ENCODE data around the gene CCNG2. TPM values are rescaled to one million over a fixed set of nuclear protein-coding genes. Genes with fewer than 3 reads are reported as not detected.

The CCNG2 gene
- total RNA-seq, 1 experiment from 2014 or later = 34.1 TPM

DNA sequence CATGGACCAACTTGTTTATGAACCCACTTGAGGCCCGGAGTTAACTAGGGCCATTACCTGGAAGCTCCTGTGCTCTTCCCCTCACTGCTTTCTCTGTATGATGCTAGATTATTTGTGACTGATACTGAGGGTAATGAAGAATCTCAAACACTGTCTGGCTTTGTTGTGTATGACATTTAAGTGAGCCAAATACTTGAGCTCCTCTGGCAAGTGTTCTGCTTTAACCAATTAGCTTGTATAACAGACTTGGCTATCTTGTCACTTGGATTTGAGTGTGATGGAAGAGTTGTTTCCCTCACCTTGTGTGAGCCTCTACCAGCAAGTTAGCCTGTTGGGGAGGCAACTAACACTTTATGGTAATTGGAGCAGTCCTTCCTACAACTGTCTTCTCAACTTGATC lies 42.7 kb downstream of the CCNG2 start:
- Histone ChIP-seq H3K27me3 (ENCODE audit: insufficient read depth, low read length) (no peaks in the 10 kb centered on the region), H3K9me2 (ENCODE audit: insufficient read depth) (no peaks in the 10 kb centered on the region), H3K27ac (ENCODE audit: low read depth, low read length) (no peak overlapping the region), H4K20me1 (ENCODE audit: insufficient read depth) (no peaks in the 10 kb centered on the region), H3K79me2 (ENCODE audit: insufficient read depth, low read length) (no peaks in the 10 kb centered on the region), H2AFZ (ENCODE audit: low read depth, low read length, poor library complexity, severe bottlenecking) (no peak overlapping the region), H3K36me3 (ENCODE audit: control insufficient read depth in 1 of 2, insufficient read depth in 2 of 2, low read length in 2 of 2) (no peaks in the 10 kb centered on the region), H3K4me1 (ENCODE audit: control insufficient read depth in 1 of 2, insufficient read depth in 2 of 2, low read length in 2 of 2) (peaks cover 0 to 12% of the 10 kb centered on the region in 2 experiments; a peak in 1 of 4 replicates), H3K9me3 (ENCODE audit: control insufficient read depth in 1 of 2, insufficient read depth in 1 of 2, low read depth in 1 of 2, low read length in 2 of 2) (no peaks in the 10 kb centered on the region), H3K4me3 (replicated peaks in 1 of 2; ENCODE audit: low read depth in 1 of 2, low read length in 2 of 2) (no peak overlapping the region), H3K4me2 (ENCODE audit: low read length) (no peak overlapping the region), H3K9ac (ENCODE audit: low read length) (no peak overlapping the region)
- no TSS peak for BruUV-seq (replicated peaks)
- ChIA-PET RAD21 (ENCODE audit: low non-redundant PET in 1 of 2, low total read pairs in 2 of 2, uncharacterized antibody in 2 of 2, unreplicated experiment in 2 of 2) (no interaction called here), CTCF (no interaction called here), POLR2A (no interaction called here)
- TF ChIP-seq, protein P1, sequence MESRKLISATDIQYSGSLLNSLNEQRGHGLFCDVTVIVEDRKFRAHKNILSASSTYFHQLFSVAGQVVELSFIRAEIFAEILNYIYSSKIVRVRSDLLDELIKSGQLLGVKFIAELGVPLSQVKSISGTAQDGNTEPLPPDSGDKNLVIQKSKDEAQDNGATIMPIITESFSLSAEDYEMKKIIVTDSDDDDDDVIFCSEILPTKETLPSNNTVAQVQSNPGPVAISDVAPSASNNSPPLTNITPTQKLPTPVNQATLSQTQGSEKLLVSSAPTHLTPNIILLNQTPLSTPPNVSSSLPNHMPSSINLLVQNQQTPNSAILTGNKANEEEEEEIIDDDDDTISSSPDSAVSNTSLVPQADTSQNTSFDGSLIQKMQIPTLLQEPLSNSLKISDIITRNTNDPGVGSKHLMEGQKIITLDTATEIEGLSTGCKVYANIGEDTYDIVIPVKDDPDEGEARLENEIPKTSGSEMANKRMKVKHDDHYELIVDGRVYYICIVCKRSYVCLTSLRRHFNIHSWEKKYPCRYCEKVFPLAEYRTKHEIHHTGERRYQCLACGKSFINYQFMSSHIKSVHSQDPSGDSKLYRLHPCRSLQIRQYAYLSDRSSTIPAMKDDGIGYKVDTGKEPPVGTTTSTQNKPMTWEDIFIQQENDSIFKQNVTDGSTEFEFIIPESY (IDR thresholded peaks at IDR 0.05; ENCODE audit: extremely low read depth, insufficient replicate concordance, low read length) = no peak
- TF ChIP-seq SRF (IDR thresholded peaks at IDR 0.05; ENCODE audit: low read depth) (no peak), FOSL1 (IDR thresholded peaks at IDR 0.05; ENCODE audit: low read depth) (no peak), ZNF274 (IDR thresholded peaks at IDR 0.05; ENCODE audit: low read depth, low read length) (no peak), ELF1 (IDR thresholded peaks at IDR 0.05; ENCODE audit: borderline replicate concordance, low read depth) (no peak), JUND (IDR thresholded peaks at IDR 0.05) (no peak), SIN3A (IDR thresholded peaks at IDR 0.05; ENCODE audit: low read depth) (no peak), POLR2A (IDR thresholded peaks at IDR 0.05; ENCODE audit: borderline replicate concordance, extremely low read depth, insufficient read depth, insufficient read length) (no peak), CEBPB (IDR thresholded peaks at IDR 0.05; ENCODE audit: low read depth) (no peak), RAD21 (IDR thresholded peaks at IDR 0.05; ENCODE audit: low read depth) (no peak), CBX3 (IDR thresholded peaks at IDR 0.05; ENCODE audit: low read depth) (no peak), POLR2AphosphoS5 (IDR thresholded peaks at IDR 0.05; ENCODE audit: low read depth, low read length) (no peak), EZH2phosphoT487 (IDR thresholded peaks at IDR 0.05; ENCODE audit: borderline replicate concordance) (no peak), TCF7L2 (IDR thresholded peaks at IDR 0.05; ENCODE audit: borderline replicate concordance, extremely low read depth, insufficient read depth, insufficient read length) (no peak), SP1 (IDR thresholded peaks at IDR 0.05; ENCODE audit: low read depth) (no peak)
- TF ChIP-seq, protein P2, sequence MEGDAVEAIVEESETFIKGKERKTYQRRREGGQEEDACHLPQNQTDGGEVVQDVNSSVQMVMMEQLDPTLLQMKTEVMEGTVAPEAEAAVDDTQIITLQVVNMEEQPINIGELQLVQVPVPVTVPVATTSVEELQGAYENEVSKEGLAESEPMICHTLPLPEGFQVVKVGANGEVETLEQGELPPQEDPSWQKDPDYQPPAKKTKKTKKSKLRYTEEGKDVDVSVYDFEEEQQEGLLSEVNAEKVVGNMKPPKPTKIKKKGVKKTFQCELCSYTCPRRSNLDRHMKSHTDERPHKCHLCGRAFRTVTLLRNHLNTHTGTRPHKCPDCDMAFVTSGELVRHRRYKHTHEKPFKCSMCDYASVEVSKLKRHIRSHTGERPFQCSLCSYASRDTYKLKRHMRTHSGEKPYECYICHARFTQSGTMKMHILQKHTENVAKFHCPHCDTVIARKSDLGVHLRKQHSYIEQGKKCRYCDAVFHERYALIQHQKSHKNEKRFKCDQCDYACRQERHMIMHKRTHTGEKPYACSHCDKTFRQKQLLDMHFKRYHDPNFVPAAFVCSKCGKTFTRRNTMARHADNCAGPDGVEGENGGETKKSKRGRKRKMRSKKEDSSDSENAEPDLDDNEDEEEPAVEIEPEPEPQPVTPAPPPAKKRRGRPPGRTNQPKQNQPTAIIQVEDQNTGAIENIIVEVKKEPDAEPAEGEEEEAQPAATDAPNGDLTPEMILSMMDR (IDR thresholded peaks at IDR 0.05 in 2 of 3, conservative IDR thresholded peaks at IDR 0.05 in 1 of 3; ENCODE audit: borderline replicate concordance in 1 of 3, insufficient read depth in 1 of 3, low read depth in 2 of 3, low read length in 2 of 3) = no peak
- no peak for DNase-seq (ENCODE audit: low read depth, low spot score)
- no peak for ATAC-seq
- intact Hi-C loops (cut with micrococcal nuclease) = loop anchor here (5.0 to 10.0 kb wide), 2 partner anchors 445 to 767 kb away; no protein-coding TSS in a partner anchor
